Astrocyte of the spinal cord (primary cell): ENCODE data around the gene SLC30A2.

Experiments
- DNase-seq: peaks from one replicate; pipeline ENCODE4 v3.0.0; 2011; ENCODE audit warnings: low read depth, low spot score
- H3K4me3 ChIP-seq: 2 replicates; pipeline ENCODE4 v1.5.1; 2011; ENCODE audit warnings: low read depth, mild to moderate bottlenecking, low read length, moderate library complexity
- in situ Hi-C: cut with HindIII; loops from 2 replicates; pipeline ENCODE4 v1.10.0; 2017; ENCODE audit warnings: low sequenced_read_pairs
- TF ChIP-seq, protein P1 (sequence below): IDR thresholded peaks from 2 replicates; pipeline ENCODE4 v1.5.1; 2012; ENCODE audit warnings: low read depth, mild to moderate bottlenecking, low read length, inconsistent platforms

The SLC30A2 gene

GRCh38 chr1:26003756-26004155 lies 42.2 kb downstream of the SLC30A2 start:
- H3K4me3 ChIP-seq = no peak overlapping the region
- no peak for DNase-seq
- TF ChIP-seq, protein P1, sequence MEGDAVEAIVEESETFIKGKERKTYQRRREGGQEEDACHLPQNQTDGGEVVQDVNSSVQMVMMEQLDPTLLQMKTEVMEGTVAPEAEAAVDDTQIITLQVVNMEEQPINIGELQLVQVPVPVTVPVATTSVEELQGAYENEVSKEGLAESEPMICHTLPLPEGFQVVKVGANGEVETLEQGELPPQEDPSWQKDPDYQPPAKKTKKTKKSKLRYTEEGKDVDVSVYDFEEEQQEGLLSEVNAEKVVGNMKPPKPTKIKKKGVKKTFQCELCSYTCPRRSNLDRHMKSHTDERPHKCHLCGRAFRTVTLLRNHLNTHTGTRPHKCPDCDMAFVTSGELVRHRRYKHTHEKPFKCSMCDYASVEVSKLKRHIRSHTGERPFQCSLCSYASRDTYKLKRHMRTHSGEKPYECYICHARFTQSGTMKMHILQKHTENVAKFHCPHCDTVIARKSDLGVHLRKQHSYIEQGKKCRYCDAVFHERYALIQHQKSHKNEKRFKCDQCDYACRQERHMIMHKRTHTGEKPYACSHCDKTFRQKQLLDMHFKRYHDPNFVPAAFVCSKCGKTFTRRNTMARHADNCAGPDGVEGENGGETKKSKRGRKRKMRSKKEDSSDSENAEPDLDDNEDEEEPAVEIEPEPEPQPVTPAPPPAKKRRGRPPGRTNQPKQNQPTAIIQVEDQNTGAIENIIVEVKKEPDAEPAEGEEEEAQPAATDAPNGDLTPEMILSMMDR = no peak
- in situ Hi-C loops = no loop called here

DNA sequence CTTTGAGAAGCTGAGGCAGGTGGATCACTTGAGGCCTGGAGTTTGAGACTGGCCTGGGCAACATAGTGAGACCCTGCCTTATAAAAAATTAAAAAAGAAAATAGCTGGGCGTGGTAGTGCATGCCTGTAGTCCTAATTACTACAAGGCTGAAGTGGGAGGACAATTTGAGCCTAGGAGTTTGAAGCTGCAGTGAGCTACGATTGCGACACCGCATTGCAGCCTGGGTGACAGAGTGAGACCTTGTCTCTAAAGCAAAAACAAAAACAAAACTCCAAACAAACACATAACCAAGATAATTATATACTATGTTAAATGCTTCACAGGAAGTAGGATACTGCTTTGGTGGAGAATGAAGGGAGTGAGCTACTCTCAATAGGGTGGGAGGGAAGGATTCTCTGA lies 42.7 kb downstream of the SLC30A2 start:
- TF ChIP-seq, protein P1 = no peak
- in situ Hi-C loops = no loop called here
- no peak for DNase-seq
- no peak overlapping the region for H3K4me3 ChIP-seq

GRCh38 chr1:25999041-25999800 lies 46.7 kb downstream of the SLC30A2 start:
- no peak for DNase-seq
- in situ Hi-C loops = no loop called here
- TF ChIP-seq, protein P1 = no peak
- H3K4me3 ChIP-seq = no peak overlapping the region

GRCh38 chr1:25997828-25998761 lies 47.8 kb downstream of the SLC30A2 start, which contains the start of gene PAFAH2:
Gene PAFAH2 (minus strand): TSS chr1:25998063. CDS start chr1:25990816, 7,247 bp downstream.
- in situ Hi-C loops = no loop called here
- DNase-seq = peak; percentile 100
- H3K4me3 ChIP-seq = peak within 1 kb of the TSS; percentile 69
- TF ChIP-seq, protein P1 = peak; percentile 97

- TF ChIP-seq, protein P1 = no peak
- in situ Hi-C loops = no loop called here
- peak; percentile 13 for DNase-seq
- peak overlapping the region; percentile 69 for H3K4me3 ChIP-seq
Observed at GRCh38 chr1:25996966-25997827, 48.7 kb downstream of the SLC30A2 start.
